Measurements from ENCODE around the gene CREBRF. TPM values are rescaled to one million over a fixed set of nuclear protein-coding genes. Genes with fewer than 3 reads are reported as not detected.
"Not testable (repeated sequence)": the region's sequence is repeated elsewhere in the genome, so short reads cannot be mapped to it uniquely, and the experiment has no call there.

The CREBRF gene
- polyA plus RNA-seq, 2 of the 4 experiments (the other 2 are of a cell fraction), result 1.8 to 7.2 TPM

DNA sequence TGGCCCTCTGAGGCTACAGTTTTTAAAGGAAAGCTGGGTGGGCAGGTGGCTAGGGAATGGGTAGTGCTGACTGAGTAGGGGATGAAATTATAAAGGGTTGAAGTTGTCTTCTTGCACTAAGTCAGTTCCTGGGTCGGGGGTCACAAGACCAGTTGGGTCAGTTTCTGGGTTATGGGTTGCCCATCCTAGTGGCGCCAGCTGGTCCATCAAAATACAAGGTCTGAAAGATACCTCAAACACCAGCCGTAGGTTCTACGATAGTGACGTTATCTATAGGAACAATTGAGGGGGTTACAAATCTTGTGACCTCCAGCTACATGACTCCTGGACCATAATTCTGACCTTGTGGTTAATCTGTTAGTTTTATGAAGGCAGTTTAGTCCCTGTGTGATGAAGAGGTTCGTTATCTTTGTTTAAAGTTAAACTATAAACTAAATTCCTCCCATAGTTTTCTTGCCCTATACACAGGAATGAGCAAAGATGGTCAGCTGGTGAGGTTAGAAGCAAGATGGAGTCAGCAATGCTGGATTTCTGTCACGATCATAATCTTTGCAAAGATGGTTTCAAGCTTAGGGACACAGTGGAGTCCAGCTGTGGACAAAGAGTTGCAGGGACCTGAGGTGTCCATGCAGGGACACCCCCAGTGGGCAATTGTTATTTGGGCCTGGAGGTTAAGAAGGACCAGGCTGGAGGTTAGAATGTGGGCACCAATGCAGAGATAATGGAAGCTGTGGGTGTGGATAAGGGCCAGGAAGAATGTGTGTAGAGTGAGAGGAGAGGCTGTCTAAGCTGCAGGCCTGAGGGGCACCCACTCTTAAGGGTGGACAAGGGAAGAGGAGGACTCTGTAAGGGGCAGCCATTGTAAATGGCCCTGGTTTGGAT is 14.0 kb upstream of the CREBRF start:
- Histone ChIP-seq H3K4me2 (no peak overlapping the region), H3K4me3 (no peak overlapping the region), H3K9me3 (no peaks in the 10 kb centered on the region), H3K27ac (no peak overlapping the region), H3K4me1 (no peaks in the 10 kb centered on the region)
- ChIA-PET POLR2A (no interaction called here), CTCF (interaction anchor here (0.8 to 1.8 kb wide), 2 partner anchors 63 to 102 kb away, joined by 3 to 5 read pairs; partner anchors contain the start of gene BNIP1)
- no peak for TF ChIP-seq USF2 (IDR thresholded peaks at IDR 0.05)
- no peak for TF ChIP-seq ZC3H11A (IDR thresholded peaks at IDR 0.05)
- TF ChIP-seq ZSCAN20 (CRISPR knock-in tag; IDR thresholded peaks at IDR 0.05), result no peak
- TF ChIP-seq POLR2AphosphoS2 (conservative IDR thresholded peaks at IDR 0.05; ENCODE audit: low read length), result no peak
- TF ChIP-seq CEBPB (IDR thresholded peaks at IDR 0.05), result no peak
- TF ChIP-seq, protein P1, sequence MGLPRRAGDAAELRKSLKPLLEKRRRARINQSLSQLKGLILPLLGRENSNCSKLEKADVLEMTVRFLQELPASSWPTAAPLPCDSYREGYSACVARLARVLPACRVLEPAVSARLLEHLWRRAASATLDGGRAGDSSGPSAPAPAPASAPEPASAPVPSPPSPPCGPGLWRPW (IDR thresholded peaks at IDR 0.05), result no peak
- no peak for TF ChIP-seq HOXA7 (CRISPR knock-in tag; IDR thresholded peaks at IDR 0.05)
- DNase-seq (ENCODE audit: low read depth in 1 of 2, low spot score in 1 of 2) (no peak), FAIRE-seq (no peak), ATAC-seq (peak in 1 of 2 experiments; percentile 36; a peak in 2 of 6 replicates)
- 83% methylated on average over 7 of the region's 7 CpGs for WGBS (ENCODE audit: missing lambda C conversion rate)

DNA sequence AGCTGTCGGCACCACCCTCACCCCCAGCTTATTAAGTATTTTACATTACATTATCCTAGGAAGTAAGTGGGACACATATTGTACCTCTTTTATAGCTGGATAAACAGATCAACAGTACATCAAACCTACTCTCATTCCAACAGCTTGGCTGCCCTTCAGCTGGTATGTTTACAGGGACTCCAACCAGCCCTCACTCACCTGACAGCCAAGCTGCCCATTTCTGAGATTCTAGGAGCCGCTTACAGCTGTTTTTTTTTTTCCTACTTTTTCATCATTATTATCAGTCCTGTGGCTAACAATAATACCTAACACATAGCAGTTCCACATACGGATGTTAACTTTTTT is 13.4 kb upstream of the CREBRF start:
- Histone ChIP-seq H3K4me3 (no peak overlapping the region), H3K4me1 (no peaks in the 10 kb centered on the region), H3K27ac (no peak overlapping the region), H3K4me2 (no peak overlapping the region), H3K9me3 (no peaks in the 10 kb centered on the region)
- ChIA-PET CTCF (interaction anchor here (0.8 to 1.8 kb wide), 2 partner anchors 64 to 101 kb away, joined by 3 to 5 read pairs; partner anchors contain the start of gene BNIP1), POLR2A (interaction anchor here (0.7 kb wide), 1 partner anchor 282 kb away, joined by 4 read pairs; no protein-coding TSS in a partner anchor)
- DNase-seq (ENCODE audit: low read depth in 1 of 2, low spot score in 1 of 2) (no peak), ATAC-seq (no peak), FAIRE-seq (no peak)
- no peak for TF ChIP-seq CBX2 (IDR thresholded peaks at IDR 0.05; ENCODE audit: borderline replicate concordance, low read depth)
- TF ChIP-seq RAD21 (conservative IDR thresholded peaks at IDR 0.05 in 1 of 2, IDR thresholded peaks at IDR 0.05 in 1 of 2), result no peak
- TF ChIP-seq, protein P2, sequence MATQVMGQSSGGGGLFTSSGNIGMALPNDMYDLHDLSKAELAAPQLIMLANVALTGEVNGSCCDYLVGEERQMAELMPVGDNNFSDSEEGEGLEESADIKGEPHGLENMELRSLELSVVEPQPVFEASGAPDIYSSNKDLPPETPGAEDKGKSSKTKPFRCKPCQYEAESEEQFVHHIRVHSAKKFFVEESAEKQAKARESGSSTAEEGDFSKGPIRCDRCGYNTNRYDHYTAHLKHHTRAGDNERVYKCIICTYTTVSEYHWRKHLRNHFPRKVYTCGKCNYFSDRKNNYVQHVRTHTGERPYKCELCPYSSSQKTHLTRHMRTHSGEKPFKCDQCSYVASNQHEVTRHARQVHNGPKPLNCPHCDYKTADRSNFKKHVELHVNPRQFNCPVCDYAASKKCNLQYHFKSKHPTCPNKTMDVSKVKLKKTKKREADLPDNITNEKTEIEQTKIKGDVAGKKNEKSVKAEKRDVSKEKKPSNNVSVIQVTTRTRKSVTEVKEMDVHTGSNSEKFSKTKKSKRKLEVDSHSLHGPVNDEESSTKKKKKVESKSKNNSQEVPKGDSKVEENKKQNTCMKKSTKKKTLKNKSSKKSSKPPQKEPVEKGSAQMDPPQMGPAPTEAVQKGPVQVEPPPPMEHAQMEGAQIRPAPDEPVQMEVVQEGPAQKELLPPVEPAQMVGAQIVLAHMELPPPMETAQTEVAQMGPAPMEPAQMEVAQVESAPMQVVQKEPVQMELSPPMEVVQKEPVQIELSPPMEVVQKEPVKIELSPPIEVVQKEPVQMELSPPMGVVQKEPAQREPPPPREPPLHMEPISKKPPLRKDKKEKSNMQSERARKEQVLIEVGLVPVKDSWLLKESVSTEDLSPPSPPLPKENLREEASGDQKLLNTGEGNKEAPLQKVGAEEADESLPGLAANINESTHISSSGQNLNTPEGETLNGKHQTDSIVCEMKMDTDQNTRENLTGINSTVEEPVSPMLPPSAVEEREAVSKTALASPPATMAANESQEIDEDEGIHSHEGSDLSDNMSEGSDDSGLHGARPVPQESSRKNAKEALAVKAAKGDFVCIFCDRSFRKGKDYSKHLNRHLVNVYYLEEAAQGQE (IDR thresholded peaks at IDR 0.05), result no peak
- no peak for TF ChIP-seq EP300 (IDR thresholded peaks at IDR 0.05)
- WGBS (ENCODE audit: missing lambda C conversion rate), result 87% methylated on average over 3 of the region's 3 CpGs

- 76% methylated on average over 8 of the region's 8 CpGs for WGBS (ENCODE audit: missing lambda C conversion rate)
- ATAC-seq (peak; percentile 20; a peak in 2 of 6 replicates), FAIRE-seq (no peak), DNase-seq (ENCODE audit: low read depth in 1 of 2, low spot score in 1 of 2) (no peak)
- Histone ChIP-seq H3K4me3 (no peak overlapping the region), H3K4me2 (no peak overlapping the region), H3K27ac (no peak overlapping the region), H3K9me3 (no peaks in the 10 kb centered on the region), H3K4me1 (no peaks in the 10 kb centered on the region)
- ChIA-PET CTCF (interaction anchor here (0.6 kb wide), 2 partner anchors 31 to 79 kb away, joined by 3 read pairs; no protein-coding TSS in a partner anchor), POLR2A (interaction anchor here (0.7 kb wide), 1 partner anchor 66 kb away, joined by 3 read pairs; no protein-coding TSS in a partner anchor)
- TF ChIP-seq ZC3H11A (IDR thresholded peaks at IDR 0.05) (no peak), ZNF302 (CRISPR knock-in tag; IDR thresholded peaks at IDR 0.05) (no peak), RCOR1 (IDR thresholded peaks at IDR 0.05; ENCODE audit: low read depth, low read length) (no peak), KDM1A (IDR thresholded peaks at IDR 0.05; ENCODE audit: low read depth) (no peak), EP300 (IDR thresholded peaks at IDR 0.05) (no peak), BHLHE40 (IDR thresholded peaks at IDR 0.05; ENCODE audit: low read depth, low read length) (no peak), TP53 (CRISPR knock-in tag; IDR thresholded peaks at IDR 0.05) (no peak)
- TF ChIP-seq, protein P3, sequence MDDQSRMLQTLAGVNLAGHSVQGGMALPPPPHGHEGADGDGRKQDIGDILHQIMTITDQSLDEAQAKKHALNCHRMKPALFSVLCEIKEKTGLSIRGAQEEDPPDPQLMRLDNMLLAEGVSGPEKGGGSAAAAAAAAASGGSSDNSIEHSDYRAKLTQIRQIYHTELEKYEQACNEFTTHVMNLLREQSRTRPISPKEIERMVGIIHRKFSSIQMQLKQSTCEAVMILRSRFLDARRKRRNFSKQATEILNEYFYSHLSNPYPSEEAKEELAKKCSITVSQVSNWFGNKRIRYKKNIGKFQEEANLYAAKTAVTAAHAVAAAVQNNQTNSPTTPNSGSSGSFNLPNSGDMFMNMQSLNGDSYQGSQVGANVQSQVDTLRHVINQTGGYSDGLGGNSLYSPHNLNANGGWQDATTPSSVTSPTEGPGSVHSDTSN (IDR thresholded peaks at IDR 0.05), result no peak
- TF ChIP-seq, protein P1 (IDR thresholded peaks at IDR 0.05), result no peak
Observed at GRCh38 chr5:173045474-173045873, 10.7 kb upstream of the CREBRF start.

GRCh38 chr5:173047096-173047837 is 8.9 kb upstream of the CREBRF start:
- CTCF ChIA-PET; H3K4me1 ChIP-seq; H3K9me3 ChIP-seq; H3K4me2 ChIP-seq; POLR2A ChIA-PET; DNase-seq (ENCODE audit: low read depth in 1 of 2, low spot score in 1 of 2); FAIRE-seq; H3K27ac ChIP-seq; H3K4me3 ChIP-seq: not testable (repeated sequence)
- peak in 1 of 2 experiments; percentile 17; a peak in 1 of 6 replicates for ATAC-seq
- WGBS (ENCODE audit: missing lambda C conversion rate), result 64% methylated on average over 12 of the region's 12 CpGs
